ENCODE results near the gene FRMD8.

GRCh38 chr11:65354265-65355012 lies 32.0 kb upstream of the FRMD8 start, which contains the start of gene TIGD3:
- TF ChIP-seq MAX (IDR thresholded peaks at IDR 0.05): peak; percentile 36; the same call in 1 of the 2 replicates
- TF ChIP-seq POLR2AphosphoS5 (IDR thresholded peaks at IDR 0.05; ENCODE audit: low read depth, low read length): no peak
- peak; percentile 26; the same call in 1 of the 2 replicates for TF ChIP-seq TAF1 (IDR thresholded peaks at IDR 0.05; ENCODE audit: low read depth, low read length)
- TF ChIP-seq CTCF (IDR thresholded peaks at IDR 0.05; ENCODE audit: control extremely low read depth in 1 of 3, insufficient read depth in 1 of 3, low read depth in 1 of 3, low read length in 3 of 3): no peak
- TF ChIP-seq CREB1 (IDR thresholded peaks at IDR 0.05): no peak; the same call in 1 of the 2 replicates

Data from H1 (cell line).